GM18499 (cell line): ENCODE measurements around the gene NSMCE1.
"Not testable (repeated sequence)": the region's sequence is repeated elsewhere in the genome, so short reads cannot be mapped to it uniquely, and the experiment has no call there.

Experiments
- ATAC-seq: cut with Tn5 transposase; IDR thresholded peaks from one replicate; pipeline ENCODE4 v1.9.1; 2021; ENCODE audit warnings: moderate number of reproducible peaks; ENCODE audit not compliant: insufficient read depth, unreplicated experiment

NSMCE1 gene

DNA sequence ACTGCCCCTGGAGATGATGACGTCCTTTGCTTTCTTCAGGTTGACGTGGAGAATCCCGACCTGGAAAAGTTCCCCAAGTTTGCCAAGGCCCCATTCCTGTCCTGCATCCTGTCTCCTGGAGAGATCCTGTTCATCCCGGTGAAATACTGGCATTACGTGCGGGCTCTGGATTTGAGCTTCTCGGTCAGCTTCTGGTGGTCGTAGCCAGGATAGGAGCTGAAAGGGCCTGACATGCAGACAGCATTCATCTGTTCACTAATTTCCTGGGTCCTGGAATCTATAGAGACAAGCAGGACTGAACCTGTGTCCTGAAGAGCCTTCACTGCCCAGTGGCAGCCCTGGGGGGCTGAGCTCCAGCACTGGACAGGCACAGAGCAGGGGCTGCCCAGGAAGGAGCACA lies 48.0 kb downstream of the NSMCE1 start:
- no peak for ATAC-seq

DNA sequence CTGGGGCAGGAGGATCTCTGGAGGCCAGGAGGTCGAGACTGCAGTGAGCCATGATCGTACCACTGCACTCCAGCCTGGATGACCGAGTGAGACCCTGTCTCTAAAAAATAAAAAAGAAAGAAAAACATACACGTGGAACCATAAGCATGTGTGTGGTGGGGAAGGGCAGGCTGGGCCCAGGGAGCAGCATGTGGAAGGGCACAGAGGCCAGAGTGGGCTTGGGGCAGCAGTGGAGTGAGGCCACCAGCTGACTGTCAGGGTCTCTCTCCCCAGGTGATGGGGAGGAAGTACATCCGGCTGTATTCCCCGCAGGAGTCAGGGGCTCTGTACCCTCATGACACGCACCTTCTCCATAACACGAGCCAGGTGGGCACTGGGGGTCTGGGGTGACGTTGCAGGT lies 48.5 kb downstream of the NSMCE1 start:
- no peak for ATAC-seq

DNA sequence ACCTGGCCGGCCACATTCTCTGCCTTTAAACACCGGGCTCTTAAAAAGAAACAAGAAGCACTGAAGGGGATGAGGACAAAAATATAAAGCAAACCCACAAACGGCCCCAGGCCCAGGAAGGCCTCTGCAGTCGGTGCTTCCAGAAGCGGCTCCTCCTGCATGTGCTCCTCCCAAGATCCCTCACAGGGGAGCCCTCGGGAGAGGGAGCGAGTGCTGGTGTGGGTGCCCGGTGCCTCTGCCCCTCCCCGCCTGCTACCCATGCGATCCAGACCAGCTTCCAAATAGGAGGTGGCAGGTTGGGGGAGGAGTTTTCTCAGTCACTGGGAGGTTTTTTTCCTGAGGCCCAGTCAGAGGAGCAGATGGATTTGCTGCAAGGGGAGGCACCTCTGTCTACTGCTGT lies 49.4 kb downstream of the NSMCE1 start:
- ATAC-seq: no peak

DNA sequence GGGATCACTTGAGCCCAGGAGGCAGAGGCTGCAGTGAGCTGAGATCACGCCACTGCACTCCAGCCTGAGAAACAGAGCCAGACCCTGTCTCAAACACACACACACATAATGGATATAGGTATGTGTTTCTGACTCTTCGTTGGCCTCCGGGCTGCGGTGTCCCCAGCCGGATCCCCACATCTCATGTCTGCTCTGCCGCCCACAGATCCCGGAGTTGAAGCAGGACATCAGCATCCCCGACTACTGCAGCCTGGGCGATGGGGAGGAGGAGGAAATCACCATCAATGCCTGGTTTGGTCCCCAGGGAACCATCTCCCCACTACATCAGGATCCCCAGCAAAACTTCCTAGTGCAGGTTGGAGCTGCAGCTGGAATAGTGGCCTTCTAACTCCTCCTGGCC lies 49.8 kb downstream of the NSMCE1 start:
- ATAC-seq: no peak

DNA sequence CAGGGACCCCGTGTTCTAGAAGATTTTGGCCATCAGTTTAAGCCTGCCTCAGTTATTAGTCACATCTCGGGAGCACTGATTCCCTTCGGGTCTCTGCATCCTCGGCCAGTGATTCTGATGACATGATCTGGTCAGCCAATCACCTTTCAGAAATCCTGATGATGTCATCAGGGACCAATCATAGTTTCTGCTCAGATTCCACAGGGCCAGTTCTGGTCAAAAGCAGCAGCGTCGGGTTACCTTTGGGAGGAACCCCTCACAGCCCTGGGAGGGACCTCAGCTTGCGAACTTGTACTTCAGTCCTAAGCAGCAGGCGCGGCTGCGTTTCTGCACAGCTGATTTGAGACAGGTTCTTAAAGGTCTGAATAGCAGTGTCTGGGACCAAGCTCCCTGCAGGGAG lies 51.3 kb downstream of the NSMCE1 start:
- ATAC-seq: no peak

DNA sequence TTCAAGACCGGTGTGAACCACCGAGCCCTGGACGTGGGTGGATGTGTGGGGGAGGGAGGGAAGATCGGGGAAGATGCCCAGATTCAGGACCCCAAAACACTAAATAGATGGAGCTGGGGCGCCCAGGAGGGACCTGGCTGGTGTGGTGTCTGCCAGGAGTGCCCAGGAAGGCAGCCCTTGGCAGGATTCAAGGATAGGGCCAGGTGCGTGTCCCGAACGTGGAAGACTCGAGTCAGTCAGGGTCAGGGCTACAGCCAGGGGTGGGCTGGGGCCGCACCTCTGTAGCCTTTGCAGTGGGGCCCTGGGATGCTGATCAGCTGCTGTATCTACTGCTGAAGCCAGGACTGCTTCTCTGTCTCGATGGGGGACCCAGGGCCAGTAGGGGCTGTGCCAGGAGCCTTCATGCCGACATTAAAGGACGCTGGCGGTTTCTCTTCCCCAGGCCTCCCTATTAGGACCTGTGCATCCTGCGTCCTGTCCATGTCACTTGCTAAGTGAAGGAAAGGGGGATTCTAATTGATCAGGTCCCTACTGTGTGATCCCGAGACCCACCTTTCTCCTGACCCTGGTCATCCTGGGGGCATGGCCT lies 52.2 kb downstream of the NSMCE1 start:
- ATAC-seq: no peak

DNA sequence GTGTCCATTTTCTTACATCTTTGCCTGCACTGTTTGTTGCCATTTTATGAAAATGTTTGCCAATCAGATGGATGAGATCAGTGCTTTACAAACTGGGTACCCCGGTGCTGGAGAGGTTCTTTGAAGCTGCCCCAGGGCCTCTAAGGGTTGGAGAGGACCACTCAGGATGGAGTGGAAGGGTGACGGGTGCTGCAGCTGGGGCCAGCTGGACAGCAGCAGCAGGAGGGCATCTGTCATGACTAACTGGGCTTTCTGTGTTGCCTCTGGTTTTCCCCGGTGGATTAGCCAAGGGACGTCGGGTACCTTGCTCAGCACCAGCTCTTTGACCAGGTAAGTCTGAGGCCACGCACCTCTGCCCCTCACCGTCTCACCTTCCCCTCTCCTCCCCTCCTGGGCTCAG lies 52.9 kb downstream of the NSMCE1 start:
- no peak for ATAC-seq

DNA sequence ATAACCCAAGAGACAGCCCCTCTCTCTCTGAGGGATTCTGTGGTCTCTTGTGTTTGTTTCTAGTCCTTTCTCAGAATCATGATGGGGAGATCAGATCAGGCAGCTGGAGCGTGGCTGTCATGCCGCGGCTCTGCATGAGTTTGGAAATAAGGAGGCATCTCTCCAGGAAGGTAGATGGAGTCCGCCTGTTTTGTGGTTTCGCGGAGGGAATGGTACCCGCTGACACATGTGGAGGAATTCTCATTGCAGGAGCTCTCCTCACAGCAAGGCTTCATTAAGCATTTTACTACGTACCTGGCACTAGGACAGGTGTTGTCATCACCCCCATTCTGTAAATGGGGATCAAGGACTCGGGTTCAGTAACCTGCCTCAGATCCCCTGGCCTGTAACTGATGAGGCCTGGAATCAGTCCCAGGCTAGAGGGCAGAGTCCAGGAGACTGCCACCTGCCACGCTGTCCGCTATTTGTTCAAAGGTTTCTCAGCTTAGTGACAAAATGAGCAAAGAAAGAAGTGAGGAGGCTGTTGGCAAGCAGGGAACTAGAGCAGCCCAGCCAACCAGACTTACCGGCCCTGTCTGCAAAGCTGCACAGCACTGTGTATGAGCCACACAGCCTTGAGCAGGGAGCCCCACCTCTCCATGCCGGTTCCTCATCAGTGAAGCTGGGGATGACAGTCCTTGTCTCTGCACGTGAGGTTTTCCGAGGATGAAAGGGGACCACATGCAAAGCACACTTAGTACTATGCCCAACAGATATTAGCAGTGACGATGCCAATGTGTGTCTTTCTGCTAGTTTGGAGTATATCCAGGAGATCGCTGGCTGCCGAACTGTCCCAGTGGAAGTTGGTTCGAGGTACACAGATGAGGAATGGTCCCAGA lies 54.2 kb downstream of the NSMCE1 start:
- no peak for ATAC-seq

DNA sequence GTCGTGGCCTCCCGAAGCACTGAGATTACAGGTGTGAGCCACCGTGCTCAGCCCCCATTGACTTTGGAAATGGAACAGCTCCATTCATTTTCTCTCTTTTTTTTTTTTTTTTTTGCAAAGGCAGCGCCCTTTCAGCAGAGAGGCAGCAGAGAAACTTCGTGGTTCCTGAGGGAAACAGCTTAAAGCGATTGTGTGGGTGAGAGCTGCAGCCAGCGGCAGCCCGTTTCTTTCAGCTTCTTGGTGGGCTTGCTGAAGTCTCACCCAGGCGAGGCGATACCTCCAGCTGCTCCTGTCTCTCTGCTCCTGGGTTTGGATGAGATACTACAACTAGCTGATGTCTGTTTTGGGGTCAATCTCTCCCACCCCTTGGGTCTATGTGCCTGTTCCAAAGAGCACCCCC lies 57.5 kb downstream of the NSMCE1 start:
- no peak for ATAC-seq

DNA sequence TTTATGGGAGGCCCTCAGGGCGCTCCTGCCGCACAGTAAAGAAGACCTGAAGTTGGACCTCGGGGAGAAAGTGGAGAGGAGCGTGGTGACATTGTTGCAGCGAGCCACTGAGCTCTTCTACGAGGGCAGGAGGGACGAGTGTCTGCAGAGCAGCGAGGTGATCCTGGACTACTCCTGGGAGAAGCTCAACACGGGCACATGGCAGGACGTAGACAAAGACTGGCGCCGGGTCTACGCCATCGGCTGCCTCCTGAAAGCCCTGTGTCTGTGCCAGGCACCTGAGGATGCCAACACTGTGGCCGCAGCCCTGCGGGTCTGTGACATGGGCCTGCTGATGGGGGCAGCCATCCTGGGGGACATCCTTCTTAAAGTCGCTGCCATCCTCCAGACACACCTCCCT lies 58.4 kb downstream of the NSMCE1 start:
- ATAC-seq: no peak

DNA sequence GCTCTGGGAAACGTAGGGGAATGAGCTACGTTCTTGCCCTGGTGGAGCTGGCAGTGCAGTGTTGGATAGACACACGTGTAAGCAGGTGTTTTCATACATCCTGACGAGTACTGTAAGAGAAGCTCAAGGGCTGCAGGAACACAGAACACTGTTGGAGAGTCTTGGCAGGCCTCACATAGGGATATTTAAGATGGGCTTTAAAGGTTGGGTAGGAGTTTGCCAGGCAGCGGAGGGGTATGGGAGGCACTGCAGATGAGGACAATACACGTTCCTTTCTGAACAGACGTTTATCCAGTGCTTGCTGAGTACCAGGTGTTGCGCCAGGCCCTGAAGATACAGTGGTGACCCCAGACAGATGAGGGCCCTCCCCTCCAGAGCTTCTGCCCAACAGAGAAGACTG lies 59.0 kb downstream of the NSMCE1 start:
- ATAC-seq: no peak

DNA sequence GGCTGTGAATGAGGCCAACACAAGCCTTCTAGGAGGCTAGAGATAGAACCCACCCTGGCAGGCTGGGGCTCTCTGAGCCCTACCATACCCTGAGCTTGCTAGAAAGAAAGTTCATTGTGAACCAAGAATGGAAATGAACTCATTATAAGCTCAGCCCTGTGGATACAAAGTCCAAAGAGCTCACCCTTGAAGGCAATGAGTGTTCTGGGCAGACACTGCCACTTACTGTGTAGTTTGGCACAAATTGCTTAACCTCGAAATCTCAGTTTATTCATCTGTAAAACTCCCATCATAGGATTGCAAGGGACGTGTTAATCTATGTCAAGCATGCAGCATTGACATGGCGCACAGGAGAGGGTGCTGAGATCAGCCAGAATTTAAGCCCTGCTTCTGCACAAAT lies 59.8 kb downstream of the NSMCE1 start:
- no peak for ATAC-seq

DNA sequence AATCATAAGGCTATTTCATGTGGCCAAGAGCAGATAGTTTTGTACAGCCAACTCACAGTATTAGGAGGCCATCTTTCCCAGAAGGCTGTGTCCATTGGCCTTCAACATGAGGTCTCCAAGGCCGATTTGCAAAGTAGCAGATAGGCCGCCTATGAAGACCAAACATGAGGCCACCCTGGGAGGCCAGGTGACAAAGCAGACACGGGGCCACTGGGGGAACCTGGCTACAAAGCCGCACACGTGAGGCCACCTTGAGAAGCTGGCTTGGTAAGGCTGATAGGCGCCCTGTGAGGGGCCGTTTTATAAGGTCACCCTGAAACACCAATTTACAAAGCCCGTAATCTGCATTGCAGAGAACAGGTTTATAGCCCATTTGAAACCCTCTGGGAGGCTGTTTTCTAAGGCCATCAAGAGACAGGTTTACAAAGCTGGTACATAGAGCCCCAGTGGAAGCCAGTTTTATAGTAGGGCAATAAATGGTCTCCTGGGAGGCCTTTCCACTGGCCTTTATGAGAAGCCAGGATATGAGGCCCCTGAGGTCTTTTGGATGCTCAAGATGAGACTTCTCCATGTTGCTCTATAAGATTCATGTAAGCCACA lies 60.4 kb downstream of the NSMCE1 start:
- no peak for ATAC-seq

DNA sequence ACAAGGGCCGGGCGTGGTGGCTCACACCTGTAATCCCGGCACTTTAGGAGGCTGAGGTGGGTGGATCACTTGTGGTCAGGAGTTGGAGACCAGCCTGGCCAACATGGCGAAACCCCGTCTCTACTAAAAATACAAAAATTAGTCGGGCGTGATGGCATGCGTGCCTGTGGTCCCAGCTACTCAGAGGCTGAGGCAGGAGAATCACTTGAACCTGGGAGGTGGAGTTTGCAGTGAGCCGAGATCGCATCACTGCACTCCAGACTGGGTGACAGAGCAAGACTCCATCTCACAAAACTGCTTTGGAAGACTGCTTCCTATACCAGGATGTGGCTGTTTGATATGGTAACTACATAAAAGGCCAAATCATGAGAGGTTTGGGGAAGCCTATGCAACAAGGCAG lies 61.5 kb downstream of the NSMCE1 start:
- not testable (repeated sequence) for ATAC-seq

DNA sequence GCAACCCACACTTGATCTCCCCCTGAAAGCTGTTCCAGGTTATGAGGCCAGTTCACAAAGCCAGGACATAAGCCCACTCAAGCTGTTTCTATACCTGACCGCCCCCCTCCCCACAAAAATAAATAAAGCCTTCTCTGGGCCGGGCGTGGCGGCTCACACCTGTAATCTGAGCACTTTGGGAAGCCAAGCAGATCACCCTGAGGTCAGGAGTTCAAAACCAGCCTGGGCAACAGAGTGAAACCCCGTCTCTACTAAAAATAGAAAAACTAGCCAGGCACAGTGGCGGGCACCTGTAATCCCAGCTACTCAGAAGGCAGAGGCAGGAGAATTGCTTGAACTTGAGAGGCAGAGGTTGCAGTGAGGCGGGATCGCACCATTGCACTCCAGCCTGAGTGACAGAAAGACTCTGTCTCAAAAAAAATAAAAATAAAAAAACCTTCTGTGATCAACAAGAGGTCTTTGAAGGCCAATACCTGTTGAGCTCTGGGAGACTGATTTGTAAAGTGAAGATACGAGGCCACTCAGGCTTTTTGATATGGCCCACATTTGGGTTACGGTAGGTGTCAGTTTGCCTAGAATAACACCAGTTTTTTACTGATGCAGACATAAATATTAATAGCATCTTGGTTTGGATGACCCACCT lies 63.0 kb downstream of the NSMCE1 start:
- ATAC-seq: no peak

DNA sequence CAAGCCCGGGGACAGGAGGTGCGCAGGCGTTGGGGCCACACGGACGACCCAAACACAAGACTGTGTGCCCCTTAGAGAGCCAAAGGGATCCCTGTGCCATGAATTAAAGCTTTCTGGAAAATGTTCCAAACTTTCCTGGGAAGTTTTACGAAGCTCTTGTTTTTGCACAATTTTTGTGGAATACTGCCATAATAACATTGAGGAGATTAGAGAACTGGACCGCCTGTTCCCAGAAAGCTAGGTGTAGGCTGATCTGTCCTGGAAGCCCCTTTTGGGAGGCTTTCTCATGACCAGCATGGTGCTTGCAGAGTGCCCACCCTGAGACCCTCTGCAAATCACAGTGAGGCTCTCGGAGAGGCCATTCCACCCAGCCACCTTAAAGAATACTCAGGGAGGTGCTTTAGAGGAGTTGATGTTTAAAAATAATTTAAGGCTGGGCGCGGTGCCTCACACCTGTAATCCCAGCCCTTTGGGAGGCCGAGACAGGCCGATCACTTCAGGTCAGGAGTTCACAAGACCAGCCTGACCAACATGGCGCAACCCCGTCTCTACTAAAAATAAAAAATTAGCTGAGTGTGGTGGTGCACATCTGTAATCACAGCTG lies 64.2 kb downstream of the NSMCE1 start:
- ATAC-seq: no peak

DNA sequence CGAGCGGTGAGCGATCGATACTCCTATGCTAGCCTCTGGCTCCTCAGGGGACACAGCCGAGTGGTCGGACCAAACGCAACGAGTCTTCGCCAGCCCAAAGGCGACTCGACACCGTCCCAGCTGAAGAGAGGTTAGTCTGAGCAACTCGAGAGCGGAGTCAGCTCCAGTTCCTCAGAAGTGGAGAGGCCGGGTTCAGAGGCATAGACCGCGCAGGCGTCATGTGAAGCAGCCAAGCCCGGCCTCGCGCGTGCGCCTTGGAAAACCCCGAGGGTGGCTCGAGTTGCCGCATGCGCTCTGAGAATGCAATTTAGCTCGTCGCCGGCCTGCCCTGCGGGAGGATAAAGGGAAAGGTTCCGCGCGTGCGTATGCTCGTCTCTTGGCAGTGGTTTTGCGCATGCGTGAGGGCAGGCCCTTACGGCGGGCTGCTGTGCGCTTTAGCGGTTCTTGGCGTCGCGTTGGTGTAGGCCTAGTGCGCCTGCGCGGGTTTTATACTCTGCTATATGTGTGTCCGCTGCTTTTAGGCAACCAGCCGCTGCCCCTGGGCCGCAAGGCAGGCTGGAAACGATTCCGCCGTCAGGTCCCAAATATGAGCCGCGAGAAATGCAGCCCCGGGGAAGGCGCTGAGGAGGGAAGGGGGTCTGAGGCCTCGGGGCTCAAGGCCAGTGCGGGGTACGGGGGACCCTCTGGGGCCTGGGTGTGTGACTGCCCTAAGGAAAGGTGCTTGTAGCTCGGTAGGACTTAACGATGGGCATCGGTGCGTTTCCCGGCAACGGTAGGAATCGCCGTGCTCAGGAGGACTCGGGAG lies 64.9 kb downstream of the NSMCE1 start, which contains the start of gene KDM8:
KDM8 (plus strand) TSS at position 20 of the 805 bp plus-strand sequence. CDS start 6,598 bp downstream, outside the sequence.
- ATAC-seq: peak; percentile 66

DNA sequence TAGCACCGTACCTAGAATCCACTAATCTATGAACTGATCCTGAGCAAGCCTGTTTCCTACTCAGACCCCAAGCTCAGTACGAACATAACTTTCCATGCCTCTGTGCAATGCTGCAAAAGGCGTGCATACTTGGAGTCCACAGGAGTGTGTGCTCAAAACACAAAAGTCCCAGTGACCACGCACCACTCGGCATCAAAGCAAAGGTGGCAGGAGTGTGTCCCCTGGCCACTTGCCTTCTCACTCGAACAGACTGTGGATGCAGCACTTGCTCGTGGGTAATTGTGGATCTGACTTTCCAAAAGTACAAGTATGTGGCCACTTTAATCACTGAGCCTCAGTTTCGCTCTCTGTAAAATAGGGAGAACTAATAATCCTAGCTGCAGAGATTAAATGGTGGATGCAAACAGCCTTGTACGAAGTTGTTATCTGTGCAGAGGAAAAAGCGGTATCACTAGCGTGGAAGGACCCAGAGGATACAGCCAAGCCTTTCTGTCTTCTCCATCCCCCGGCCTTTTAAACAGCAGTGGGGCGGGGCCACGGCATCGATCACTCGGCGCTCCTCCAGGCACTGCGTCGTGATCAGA lies 65.6 kb downstream of the NSMCE1 start:
- ATAC-seq: no peak

DNA sequence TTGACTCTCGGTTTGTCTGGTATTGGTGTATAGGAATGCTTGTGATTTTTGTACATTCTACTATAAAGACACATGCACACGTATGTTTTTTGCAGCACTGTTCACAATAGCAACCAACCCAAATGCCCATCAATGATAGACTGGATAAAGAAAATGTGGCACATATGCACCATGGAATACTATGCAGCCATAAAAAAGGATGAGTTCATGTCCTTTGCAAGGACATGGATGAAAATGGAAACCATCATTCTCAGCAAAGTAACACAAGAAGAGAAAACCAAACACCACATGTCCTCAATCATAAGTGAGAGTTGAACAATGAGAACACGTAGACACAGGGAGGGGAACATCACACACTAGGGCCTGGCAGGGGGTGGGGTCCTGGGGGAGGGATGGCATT lies 67.7 kb downstream of the NSMCE1 start:
- ATAC-seq: not testable (repeated sequence)
